Upper lobe of left lung (tissue), 4 donors: Measurements from ENCODE around the gene DMD.

Experiments
- POLR2A ChIP-seq, 4 donors: fragments of 450-650 bp; IDR thresholded peaks; one replicate each; pipeline ENCODE4 v1.5.1; 2016 to 2017; ENCODE audit warnings: antibody characterized with exemption in 4 of 4, mild to moderate bottlenecking in 2 of 4
- POLR2AphosphoS5 ChIP-seq, 2 donors: sonication (generic); formaldehyde crosslinking; IDR thresholded peaks; one replicate each; pipeline ENCODE4 v1.5.1; 2017; ENCODE audit warnings: antibody characterized with exemption in 2 of 2
- TF ChIP-seq, protein P1 (sequence below), 6 experiments: fragments of 450-650 bp in 4 of 6; fragments of 200-600 bp in 2 of 6; sonication (generic) in 2 of 6; IDR thresholded peaks; one replicate each; pipeline ENCODE4 v1.5.1; 2016 to 2019; ENCODE audit warnings: antibody characterized with exemption in 6 of 6

DNA sequence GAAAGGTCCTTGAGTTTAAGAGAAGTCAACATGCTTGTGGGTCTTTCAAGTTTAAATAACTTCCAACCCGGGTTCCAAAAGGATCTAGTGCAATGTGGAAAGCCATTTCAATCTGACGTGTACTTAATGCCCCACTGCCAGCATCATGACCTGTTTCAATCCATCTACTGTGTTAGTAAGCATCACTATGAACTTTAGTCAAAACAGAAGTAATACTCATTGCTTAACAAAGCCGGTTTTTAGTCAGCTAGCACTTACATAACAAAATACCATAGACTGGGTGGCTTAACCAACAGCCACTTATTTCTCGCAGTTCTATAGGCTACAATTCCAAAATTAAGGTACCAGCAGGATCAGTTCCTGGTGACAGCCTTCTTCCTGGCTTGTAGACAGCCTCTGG is 677.5 kb downstream of the DMD start:
- TF ChIP-seq, protein P1, sequence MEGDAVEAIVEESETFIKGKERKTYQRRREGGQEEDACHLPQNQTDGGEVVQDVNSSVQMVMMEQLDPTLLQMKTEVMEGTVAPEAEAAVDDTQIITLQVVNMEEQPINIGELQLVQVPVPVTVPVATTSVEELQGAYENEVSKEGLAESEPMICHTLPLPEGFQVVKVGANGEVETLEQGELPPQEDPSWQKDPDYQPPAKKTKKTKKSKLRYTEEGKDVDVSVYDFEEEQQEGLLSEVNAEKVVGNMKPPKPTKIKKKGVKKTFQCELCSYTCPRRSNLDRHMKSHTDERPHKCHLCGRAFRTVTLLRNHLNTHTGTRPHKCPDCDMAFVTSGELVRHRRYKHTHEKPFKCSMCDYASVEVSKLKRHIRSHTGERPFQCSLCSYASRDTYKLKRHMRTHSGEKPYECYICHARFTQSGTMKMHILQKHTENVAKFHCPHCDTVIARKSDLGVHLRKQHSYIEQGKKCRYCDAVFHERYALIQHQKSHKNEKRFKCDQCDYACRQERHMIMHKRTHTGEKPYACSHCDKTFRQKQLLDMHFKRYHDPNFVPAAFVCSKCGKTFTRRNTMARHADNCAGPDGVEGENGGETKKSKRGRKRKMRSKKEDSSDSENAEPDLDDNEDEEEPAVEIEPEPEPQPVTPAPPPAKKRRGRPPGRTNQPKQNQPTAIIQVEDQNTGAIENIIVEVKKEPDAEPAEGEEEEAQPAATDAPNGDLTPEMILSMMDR (IDR thresholded peaks at IDR 0.05), result no peak
- TF ChIP-seq POLR2AphosphoS5 (IDR thresholded peaks at IDR 0.05) (no peak), POLR2A (IDR thresholded peaks at IDR 0.05) (no peak)
